ENCODE results near the gene SCMH1. TPM values are rescaled to one million over a fixed set of nuclear protein-coding genes. Genes with fewer than 3 reads are reported as not detected.

The SCMH1 gene
- total and polyA plus RNA-seq, 4 donors: 6.6 to 12.8 (median 10.5) TPM

GRCh38 chr1:41038110-41038509 is 204.0 kb downstream of the SCMH1 start:
- Histone ChIP-seq H3K36me3 (ENCODE audit: control insufficient read depth in 4 of 4, insufficient read depth in 3 of 4, low read depth in 1 of 4, low read length in 3 of 4) (peaks cover 4 to 25% (median 11%) of the 10 kb centered on the region in 4 donors), H3K4me3 (ENCODE audit: low read depth in 1 of 3, low read length in 3 of 3) (no peak overlapping the region), H3K27me3 (ENCODE audit: control insufficient read depth in 4 of 4, insufficient read depth in 4 of 4, low read length in 3 of 4) (no peaks in the 10 kb centered on the region), H3K27ac (ENCODE audit: low read depth in 1 of 2, low read length in 2 of 2) (no peak overlapping the region), H3K9me3 (ENCODE audit: control insufficient read depth in 4 of 4, low read length in 3 of 4) (no peaks in the 10 kb centered on the region), H3K4me1 (ENCODE audit: control insufficient read depth in 4 of 4, insufficient read depth in 4 of 4, low read length in 3 of 4) (peaks cover 0 to 9% (median 4%) of the 10 kb centered on the region in 4 donors), H3K9ac (ENCODE audit: low read depth in 1 of 2, low read length in 2 of 2) (no peak overlapping the region)
- DNase-seq (ENCODE audit: low spot score): no peak
- 97% methylated on average over 5 of the region's 5 CpGs for WGBS
- peak in 1 of 2 donors; percentile 20 for TF ChIP-seq RAD21 (IDR thresholded peaks at IDR 0.05)
- TF ChIP-seq ZBTB33 (IDR thresholded peaks at IDR 0.05): no peak

- WGBS: 96% methylated on average over 3 of the region's 3 CpGs
- peak overlapping the region in 1 of 2 donors; percentile 46 for H3K27ac ChIP-seq (ENCODE audit: low read depth in 1 of 2, low read length in 2 of 2)
- H3K4me1 ChIP-seq (ENCODE audit: control insufficient read depth in 4 of 4, insufficient read depth in 4 of 4, low read length in 3 of 4): peaks cover 0 to 8% (median 3%) of the 10 kb centered on the region in 4 donors
- no peaks in the 10 kb centered on the region for H3K27me3 ChIP-seq (ENCODE audit: control insufficient read depth in 4 of 4, insufficient read depth in 4 of 4, low read length in 3 of 4)
- no peak for DNase-seq (ENCODE audit: low spot score)
- H3K9me3 ChIP-seq (ENCODE audit: control insufficient read depth in 4 of 4, low read length in 3 of 4): no peaks in the 10 kb centered on the region
- no peak overlapping the region for H3K4me3 ChIP-seq (ENCODE audit: low read depth in 1 of 3, low read length in 3 of 3)
- no peak overlapping the region for H3K9ac ChIP-seq (ENCODE audit: low read depth in 1 of 2, low read length in 2 of 2)
- H3K36me3 ChIP-seq (ENCODE audit: control insufficient read depth in 4 of 4, insufficient read depth in 3 of 4, low read depth in 1 of 4, low read length in 3 of 4): peaks cover 4 to 25% (median 12%) of the 10 kb centered on the region in 4 donors
- TF ChIP-seq MAX (IDR thresholded peaks at IDR 0.05) (no peak), NR2F2 (IDR thresholded peaks at IDR 0.05) (no peak), YY1 (IDR thresholded peaks at IDR 0.05) (no peak), FOXA1 (IDR thresholded peaks at IDR 0.05) (no peak), HNF4A (conservative IDR thresholded peaks at IDR 0.05) (peak; percentile 74 to 77), CTCF (IDR thresholded peaks at IDR 0.05; ENCODE audit: low read depth, low read length, missing input control) (no peak), RXRA (IDR thresholded peaks at IDR 0.05) (peak in 1 of 2 donors; percentile 20), FOXA2 (IDR thresholded peaks at IDR 0.05) (no peak), ZBTB33 (IDR thresholded peaks at IDR 0.05) (no peak), REST (IDR thresholded peaks at IDR 0.05) (no peak), RAD21 (IDR thresholded peaks at IDR 0.05) (peak; percentile 3 to 5), ATF3 (IDR thresholded peaks at IDR 0.05) (no peak), GABPA (IDR thresholded peaks at IDR 0.05 in 1 of 2, conservative IDR thresholded peaks at IDR 0.05 in 1 of 2) (no peak), EGR1 (IDR thresholded peaks at IDR 0.05; ENCODE audit: low read depth in 2 of 2) (no peak), HNF4G (IDR thresholded peaks at IDR 0.05) (no peak), SP1 (IDR thresholded peaks at IDR 0.05) (peak; percentile 26), JUND (IDR thresholded peaks at IDR 0.05) (no peak), TAF1 (conservative IDR thresholded peaks at IDR 0.05) (no peak)
Measured at GRCh38 chr1:41037116-41037903, 204.8 kb downstream of the SCMH1 start.
